Colonic mucosa (tissue), 4 donors: ENCODE measurements around the gene GPR35. TPM values are rescaled to one million over a fixed set of nuclear protein-coding genes. Genes with fewer than 3 reads are reported as not detected.
"Not testable (repeated sequence)": the region's sequence is repeated elsewhere in the genome, so short reads cannot be mapped to it uniquely, and the experiment has no call there.

Experiments
- DNase-seq: peaks from one replicate; pipeline ENCODE4 v3.0.0-alpha.2; 2020
- H3K27ac ChIP-seq: fragments of 200-600 bp; one replicate; pipeline ENCODE4 v1.8.0; 2021
- H3K27me3 ChIP-seq: fragments of 200-600 bp; one replicate; pipeline ENCODE4 v1.8.0; 2021
- H3K36me3 ChIP-seq: fragments of 200-600 bp; one replicate; pipeline ENCODE4 v1.8.0; 2021
- H3K4me1 ChIP-seq: fragments of 200-600 bp; one replicate; pipeline ENCODE4 v1.8.0; 2021; ENCODE audit warnings: mild to moderate bottlenecking
- H3K4me3 ChIP-seq: fragments of 200-600 bp; one replicate; pipeline ENCODE4 v1.8.0; 2021
- H3K9ac ChIP-seq, 2 donors: one replicate each; pipeline ENCODE4 v1.7.0; 2013; ENCODE audit warnings: control low read depth in 2 of 2, low read depth in 2 of 2, low read length in 2 of 2
- H3K9me3 ChIP-seq: fragments of 200-600 bp; one replicate; pipeline ENCODE4 v1.8.0; 2021
- intact Hi-C: fragments of 100-400 bp; cut with DNase I; formaldehyde crosslinking; loops from one replicate; pipeline ENCODE4 v1.14.1; 2022
- total RNA-seq, 2 donors: library from RNA; stranded (reverse); fragmentation: NEBNext Ultra II Directional in 1 of 2; extraction: Animal tissue kit (Norgen Biotek cat#: 25700) in 1 of 2; gene quantifications; one replicate each; pipeline ENCODE4 v1.2.1, GENCODE V29; 2021
- TF ChIP-seq, protein P1 (sequence below): fragments of 200-600 bp; IDR thresholded peaks from one replicate; pipeline ENCODE4 v1.8.0; 2022; ENCODE audit warnings: antibody characterized with exemption, mild to moderate bottlenecking
- donor health status: healthy.
- donor health status: DM: no; HTN: no; CAD: no.
- donor health status: DM: no; HTN: no; CAD: no.

The GPR35 gene
- total RNA-seq, 2 donors from 2014 or later, result 64.4 to 92.2 TPM

DNA sequence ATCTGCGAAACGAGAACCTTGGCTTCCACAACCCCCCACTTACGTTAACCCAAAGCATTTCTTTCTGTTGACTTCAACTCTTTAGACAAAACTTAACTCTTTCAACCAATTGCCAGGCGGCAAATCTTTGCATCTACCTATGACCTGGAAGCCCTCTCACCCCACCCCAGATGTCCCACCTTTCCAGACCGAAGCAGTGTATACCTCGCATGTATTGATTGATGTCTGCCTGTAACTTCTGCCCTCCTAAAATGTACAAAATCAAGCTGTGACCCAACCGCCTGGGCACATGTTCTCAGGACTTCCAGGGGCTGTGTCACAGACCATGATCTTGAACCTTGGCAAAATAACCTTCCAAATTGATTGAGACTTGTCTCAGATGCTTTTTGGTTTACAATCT, 45.1 kb downstream of the GPR35 start:
- no peak overlapping the region for H3K9ac ChIP-seq
- intact Hi-C loops, result no loop called here
- H3K27ac ChIP-seq, result no peak overlapping the region
- H3K36me3 ChIP-seq, result no peaks in the 10 kb centered on the region
- no peak for DNase-seq
- TF ChIP-seq, protein P1, sequence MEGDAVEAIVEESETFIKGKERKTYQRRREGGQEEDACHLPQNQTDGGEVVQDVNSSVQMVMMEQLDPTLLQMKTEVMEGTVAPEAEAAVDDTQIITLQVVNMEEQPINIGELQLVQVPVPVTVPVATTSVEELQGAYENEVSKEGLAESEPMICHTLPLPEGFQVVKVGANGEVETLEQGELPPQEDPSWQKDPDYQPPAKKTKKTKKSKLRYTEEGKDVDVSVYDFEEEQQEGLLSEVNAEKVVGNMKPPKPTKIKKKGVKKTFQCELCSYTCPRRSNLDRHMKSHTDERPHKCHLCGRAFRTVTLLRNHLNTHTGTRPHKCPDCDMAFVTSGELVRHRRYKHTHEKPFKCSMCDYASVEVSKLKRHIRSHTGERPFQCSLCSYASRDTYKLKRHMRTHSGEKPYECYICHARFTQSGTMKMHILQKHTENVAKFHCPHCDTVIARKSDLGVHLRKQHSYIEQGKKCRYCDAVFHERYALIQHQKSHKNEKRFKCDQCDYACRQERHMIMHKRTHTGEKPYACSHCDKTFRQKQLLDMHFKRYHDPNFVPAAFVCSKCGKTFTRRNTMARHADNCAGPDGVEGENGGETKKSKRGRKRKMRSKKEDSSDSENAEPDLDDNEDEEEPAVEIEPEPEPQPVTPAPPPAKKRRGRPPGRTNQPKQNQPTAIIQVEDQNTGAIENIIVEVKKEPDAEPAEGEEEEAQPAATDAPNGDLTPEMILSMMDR, result no peak
- no peak overlapping the region for H3K4me3 ChIP-seq
- no peaks in the 10 kb centered on the region for H3K9me3 ChIP-seq
- no peaks in the 10 kb centered on the region for H3K4me1 ChIP-seq
- peaks cover 15% of the 10 kb centered on the region for H3K27me3 ChIP-seq

GRCh38 chr2:240670950-240671349, 45.7 kb downstream of the GPR35 start:
- Histone ChIP-seq H3K36me3 (no peaks in the 10 kb centered on the region), H3K9ac (no peak overlapping the region), H3K4me1 (no peaks in the 10 kb centered on the region), H3K4me3 (no peak overlapping the region), H3K27ac (no peak overlapping the region), H3K27me3 (peaks cover 15% of the 10 kb centered on the region), H3K9me3 (no peaks in the 10 kb centered on the region)
- TF ChIP-seq, protein P1, result no peak
- no peak for DNase-seq
- intact Hi-C loops, result no loop called here

DNA sequence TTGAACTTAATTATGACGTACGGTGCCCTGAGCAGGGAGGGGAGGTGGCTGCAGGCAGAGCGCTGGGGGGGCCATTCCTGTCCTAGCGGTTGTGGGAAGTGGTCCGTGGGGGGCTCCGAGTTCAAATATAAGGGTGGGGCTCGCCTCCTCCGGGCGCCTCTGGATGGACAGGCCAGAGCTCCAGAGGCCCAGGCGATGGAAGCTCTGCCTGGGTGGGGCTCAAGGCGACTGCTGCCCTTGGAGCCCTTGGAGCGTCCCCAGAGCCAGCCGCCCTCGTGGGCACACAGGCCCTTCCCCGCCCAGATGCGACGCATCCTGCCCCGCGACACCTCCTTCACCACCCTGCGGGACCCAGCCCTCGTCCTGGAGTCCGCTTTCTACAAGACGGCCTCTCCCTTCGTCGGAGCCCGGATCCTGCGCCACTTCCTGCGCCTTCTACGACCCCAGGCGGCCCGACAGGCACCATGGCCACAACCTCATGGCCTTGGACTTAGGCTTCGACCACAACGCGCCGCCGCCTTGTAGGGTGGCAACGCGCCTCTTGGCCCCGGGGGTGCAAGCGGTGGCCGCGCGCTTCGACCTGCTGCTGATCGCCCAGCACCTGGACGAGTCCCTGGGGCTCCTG, 46.9 kb downstream of the GPR35 start:
- Histone ChIP-seq H3K9ac (no peak overlapping the region), H3K27ac (no peak overlapping the region), H3K36me3 (no peaks in the 10 kb centered on the region), H3K9me3 (no peaks in the 10 kb centered on the region), H3K4me1 (no peaks in the 10 kb centered on the region), H3K27me3 (peaks cover 15% of the 10 kb centered on the region), H3K4me3 (no peak overlapping the region)
- TF ChIP-seq, protein P1, result no peak
- intact Hi-C loops, result no loop called here
- no peak for DNase-seq

DNA sequence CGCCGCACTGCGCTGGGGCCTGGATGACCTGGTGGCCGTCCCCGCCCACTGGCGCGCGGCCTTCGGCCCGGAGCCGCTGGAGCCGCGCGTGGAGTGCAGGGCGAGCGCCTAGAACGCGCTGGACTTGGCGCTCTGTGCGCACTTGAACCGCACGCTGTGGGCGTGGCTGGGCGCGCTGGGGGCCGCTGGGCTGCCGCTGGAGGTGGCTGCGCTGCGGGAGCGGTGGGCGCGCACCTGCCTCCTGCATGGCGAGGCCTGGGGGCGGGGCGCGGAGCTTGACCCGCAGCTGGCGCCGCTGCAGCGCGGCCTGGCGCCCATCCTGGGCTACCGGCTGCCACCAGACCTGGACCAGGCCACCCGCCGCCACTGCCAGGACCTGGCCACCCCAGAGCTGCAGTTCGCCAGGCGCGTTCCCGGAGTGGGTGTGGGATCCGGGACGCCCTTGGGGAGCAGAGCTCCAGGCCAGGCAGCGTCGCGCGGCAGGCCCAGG, 47.5 kb downstream of the GPR35 start:
- DNase-seq, result no peak
- H3K27ac ChIP-seq, result no peak overlapping the region
- no peaks in the 10 kb centered on the region for H3K36me3 ChIP-seq
- TF ChIP-seq, protein P1, result no peak
- no peaks in the 10 kb centered on the region for H3K4me1 ChIP-seq
- no peak overlapping the region for H3K9ac ChIP-seq
- intact Hi-C loops, result no loop called here
- peaks cover 15% of the 10 kb centered on the region for H3K27me3 ChIP-seq
- H3K4me3 ChIP-seq, result no peak overlapping the region
- H3K9me3 ChIP-seq, result no peaks in the 10 kb centered on the region

DNA sequence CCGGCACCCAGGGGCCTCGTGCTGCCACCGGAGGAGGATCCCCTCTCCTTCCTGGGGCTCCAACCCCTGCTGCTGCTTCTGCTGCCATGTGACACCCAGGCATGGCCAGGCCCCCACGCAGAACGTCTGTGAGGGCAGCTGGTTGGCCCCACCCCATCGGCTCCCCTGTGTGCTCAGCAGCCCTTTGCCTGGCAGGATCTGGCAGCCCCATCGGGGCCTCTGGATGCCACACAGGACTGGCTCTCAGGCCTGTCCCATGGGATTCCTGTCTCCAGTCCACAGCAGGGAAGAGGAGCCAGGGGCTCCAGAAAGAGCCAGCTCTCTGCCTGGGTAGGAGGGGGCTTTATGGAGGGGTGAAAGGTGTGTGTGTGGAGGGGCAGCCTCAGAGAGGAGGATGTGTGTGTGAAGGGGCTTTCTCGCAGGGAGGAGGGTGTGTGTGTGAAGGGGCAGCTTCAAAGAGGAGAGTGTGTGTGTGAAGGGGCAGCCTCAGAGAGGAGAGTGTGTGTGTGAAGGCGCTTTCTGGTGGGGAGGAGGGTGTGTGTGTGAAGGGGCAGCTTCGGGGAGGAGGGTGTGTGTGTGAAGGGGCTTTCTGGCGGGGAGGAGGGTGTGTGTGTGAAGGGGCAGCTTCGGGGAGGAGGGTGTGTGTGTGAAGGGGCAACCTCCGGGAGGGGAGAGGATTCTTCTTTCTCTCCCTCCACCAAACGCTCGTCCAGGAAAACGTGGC, 49.3 kb downstream of the GPR35 start:
- DNase-seq, H3K9ac ChIP-seq: not testable (repeated sequence)
- peaks cover 15% of the 10 kb centered on the region for H3K27me3 ChIP-seq

DNA sequence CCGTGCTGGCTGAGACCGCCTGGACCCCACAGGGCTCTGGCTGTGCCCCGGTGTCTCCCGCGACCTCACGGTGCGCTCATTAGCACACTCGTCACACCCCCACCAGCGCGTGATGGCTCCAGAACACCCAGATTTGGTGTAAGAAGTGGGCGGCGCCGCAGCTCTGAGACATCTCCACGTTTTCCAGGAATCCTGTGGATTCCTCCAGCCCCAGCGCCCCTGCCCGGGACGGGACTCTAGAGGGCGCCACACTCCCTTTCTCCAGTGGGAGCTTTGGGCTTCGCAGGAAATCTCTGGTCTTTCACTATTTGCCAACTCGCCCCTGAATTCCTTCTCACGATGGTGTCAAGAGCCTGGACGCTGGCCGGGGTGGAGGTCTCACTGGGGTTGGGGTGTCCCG, 50.1 kb downstream of the GPR35 start:
- DNase-seq, H3K36me3 ChIP-seq, H3K9me3 ChIP-seq, H3K4me3 ChIP-seq, H3K4me1 ChIP-seq, H3K9ac ChIP-seq, H3K27ac ChIP-seq, intact Hi-C loops: not testable (repeated sequence)
- peaks cover 15% of the 10 kb centered on the region for H3K27me3 ChIP-seq

More for the DNA sequence above, 49.3 kb downstream of the GPR35 start:
- H3K9me3 ChIP-seq, H3K36me3 ChIP-seq, H3K4me3 ChIP-seq, H3K4me1 ChIP-seq, intact Hi-C loops, H3K27ac ChIP-seq: not testable (repeated sequence)

- DNase-seq, H3K36me3 ChIP-seq, H3K27ac ChIP-seq, H3K27me3 ChIP-seq, H3K9me3 ChIP-seq, H3K4me3 ChIP-seq, H3K9ac ChIP-seq, intact Hi-C loops, H3K4me1 ChIP-seq: not testable (repeated sequence)
Measured at GRCh38 chr2:240678043-240678442, 52.8 kb downstream of the GPR35 start.

DNA sequence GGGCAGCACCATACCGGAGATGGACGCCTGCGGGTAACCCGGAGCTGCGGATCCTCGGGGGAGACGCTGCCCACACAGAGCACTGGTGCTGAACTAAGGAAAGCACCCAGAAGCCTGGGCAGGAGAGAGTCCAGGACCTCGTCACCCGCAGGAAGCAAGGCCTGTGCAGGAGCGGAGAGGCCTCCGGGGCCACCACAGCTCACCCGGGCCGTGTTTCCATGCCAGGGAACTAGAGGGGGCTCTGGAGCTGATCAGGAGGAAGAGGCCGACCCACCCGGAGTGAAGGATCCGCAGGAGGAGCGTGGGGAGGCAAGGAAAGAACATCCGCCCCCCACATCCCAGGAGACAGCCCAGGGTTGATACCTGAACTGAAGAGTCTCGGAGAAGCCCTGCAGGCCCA, 53.6 kb downstream of the GPR35 start:
- H3K9ac ChIP-seq, H3K36me3 ChIP-seq, DNase-seq, H3K27ac ChIP-seq, intact Hi-C loops, H3K27me3 ChIP-seq, H3K9me3 ChIP-seq, H3K4me3 ChIP-seq, H3K4me1 ChIP-seq: not testable (repeated sequence)

GRCh38 chr2:240680185-240680584, 54.9 kb downstream of the GPR35 start:
- H3K36me3 ChIP-seq, H3K9ac ChIP-seq, H3K27me3 ChIP-seq, H3K4me1 ChIP-seq, DNase-seq, H3K27ac ChIP-seq, H3K4me3 ChIP-seq, intact Hi-C loops, H3K9me3 ChIP-seq: not testable (repeated sequence)
